ENCODE data around the gene ZBED3.
A peak's percentile ranks its signal among the peaks of the same experiment; 100 is the strongest.
"Not testable (repeated sequence)": the region's sequence is repeated elsewhere in the genome, so short reads cannot be mapped to it uniquely, and the experiment has no call there.

The ZBED3 gene, protein sequence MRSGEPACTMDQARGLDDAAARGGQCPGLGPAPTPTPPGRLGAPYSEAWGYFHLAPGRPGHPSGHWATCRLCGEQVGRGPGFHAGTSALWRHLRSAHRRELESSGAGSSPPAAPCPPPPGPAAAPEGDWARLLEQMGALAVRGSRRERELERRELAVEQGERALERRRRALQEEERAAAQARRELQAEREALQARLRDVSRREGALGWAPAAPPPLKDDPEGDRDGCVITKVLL

DNA sequence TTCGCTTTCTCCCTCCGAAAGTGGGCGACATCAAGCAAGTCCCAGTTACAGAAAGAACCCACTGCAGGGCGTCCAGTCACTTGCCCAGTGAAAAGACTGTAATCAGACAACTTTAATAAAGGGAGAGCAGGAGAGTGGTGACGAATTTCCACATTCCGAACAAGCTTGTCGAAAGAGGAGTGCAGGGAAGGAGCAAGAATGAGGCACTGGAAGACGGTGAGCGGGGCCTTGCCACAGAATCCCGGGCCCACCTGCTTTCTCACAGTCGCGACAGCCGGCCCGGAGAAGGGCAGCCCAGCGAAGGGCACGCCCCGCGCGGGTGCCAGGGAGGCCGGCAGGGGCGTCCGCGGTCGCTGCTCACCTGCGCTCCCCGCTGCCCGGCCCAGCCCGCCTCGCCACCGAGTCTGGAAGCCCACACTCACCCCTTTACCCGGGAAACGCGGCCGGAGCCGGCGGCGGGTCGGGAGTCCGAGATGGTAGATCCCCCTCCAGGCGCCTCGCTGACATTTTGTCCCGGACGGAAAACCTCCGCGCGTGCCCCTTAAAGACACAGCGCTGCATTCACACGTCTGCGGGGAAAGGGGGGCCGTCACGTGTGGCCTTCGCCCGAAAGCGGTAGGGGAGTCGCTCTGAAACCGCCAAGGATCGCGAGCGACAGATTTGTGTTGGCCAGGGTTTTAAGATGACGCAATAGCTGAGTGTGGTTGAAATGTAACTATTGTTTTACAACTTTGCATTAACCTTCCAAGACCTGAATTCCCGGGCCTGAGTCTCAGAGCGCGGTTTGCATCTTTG is at the start of gene ZBED3:
ZBED3 (minus strand) TSS at position 597 of the 795 bp plus-strand sequence. CDS start 9,407 bp downstream, outside the sequence.
- DNase-seq, result peak; percentile 36 to 47

DNA sequence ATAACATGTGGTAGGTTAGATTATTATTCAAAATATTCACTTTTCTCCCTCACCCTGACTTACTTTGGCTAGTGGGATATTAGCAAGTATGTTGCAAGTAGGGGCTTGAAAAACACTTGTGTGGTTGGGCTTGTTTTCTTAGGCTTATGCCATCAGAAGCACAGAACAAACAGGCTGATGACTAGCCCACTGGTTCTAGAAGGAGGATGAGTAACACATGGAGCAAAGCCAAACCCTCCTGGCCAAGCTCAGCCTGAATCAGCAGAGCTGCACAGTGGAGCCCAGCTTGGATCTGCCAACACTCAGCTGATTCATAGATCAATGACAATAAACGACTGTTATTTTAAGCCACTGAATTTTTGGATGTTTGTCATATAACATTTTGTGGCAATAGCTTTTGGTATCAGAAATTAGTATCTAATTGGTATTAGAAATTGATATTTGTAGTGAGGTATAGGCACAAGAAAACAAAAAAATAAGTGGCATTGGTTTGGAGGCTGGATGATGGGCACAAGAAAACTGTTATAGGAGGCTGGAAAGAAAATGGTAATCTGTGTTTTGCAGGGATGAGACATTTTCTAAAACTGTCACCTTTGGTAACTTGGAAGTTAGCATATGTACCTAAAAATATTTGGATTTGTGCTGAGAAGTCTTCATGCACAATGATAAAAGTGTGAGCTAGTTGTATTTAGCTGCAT is 46.1 kb upstream of the ZBED3 start:
- DNase-seq, result no peak

DNA sequence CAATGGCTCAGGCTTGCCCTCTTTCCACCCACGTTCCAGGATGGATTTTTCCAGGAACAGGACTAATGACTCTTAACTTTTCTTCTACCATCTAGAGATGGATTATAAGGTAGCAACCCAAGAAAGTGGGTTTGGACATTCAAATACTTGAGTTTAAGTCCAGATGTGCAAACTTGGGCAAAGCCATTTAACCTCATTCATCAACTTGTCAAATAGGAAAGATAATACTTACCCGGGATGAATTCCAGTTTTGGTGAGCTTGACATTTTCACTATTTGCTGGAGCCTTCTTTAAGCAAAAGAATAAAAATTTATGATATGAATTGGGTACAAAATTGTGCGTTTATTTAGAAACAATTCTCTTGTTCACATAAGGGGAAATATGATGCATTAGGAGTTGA is 44.3 kb upstream of the ZBED3 start:
- no peak for DNase-seq

DNA sequence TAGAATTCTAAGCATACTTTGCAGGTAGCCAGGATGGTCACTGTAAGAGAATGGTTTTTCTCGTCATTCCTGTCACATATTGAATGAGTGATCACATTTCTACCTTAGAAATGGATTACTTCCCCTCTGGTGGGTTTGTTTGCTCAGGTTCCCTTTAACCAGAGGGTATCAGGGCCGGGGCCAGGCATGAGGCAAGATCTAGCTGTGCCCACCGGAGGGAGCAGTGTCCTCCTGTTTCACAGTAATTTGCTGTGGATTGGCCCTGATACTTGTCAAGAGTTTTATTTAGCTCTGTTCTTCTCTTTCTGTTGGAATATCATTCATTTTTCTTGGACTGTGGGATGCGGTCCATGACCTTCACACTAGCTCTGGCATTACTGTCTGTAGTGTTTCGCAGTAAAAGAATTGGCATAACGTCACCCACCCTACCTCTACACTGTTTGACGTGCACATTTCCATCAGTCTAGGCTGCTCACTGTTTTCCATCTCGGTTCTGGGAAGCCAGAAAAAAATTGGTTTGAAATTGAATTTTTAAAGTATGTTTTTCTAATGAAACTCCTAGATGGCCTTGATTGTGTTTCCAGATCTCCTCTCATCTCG is 42.4 kb upstream of the ZBED3 start:
- DNase-seq, result peak; percentile 12 to 18

DNA sequence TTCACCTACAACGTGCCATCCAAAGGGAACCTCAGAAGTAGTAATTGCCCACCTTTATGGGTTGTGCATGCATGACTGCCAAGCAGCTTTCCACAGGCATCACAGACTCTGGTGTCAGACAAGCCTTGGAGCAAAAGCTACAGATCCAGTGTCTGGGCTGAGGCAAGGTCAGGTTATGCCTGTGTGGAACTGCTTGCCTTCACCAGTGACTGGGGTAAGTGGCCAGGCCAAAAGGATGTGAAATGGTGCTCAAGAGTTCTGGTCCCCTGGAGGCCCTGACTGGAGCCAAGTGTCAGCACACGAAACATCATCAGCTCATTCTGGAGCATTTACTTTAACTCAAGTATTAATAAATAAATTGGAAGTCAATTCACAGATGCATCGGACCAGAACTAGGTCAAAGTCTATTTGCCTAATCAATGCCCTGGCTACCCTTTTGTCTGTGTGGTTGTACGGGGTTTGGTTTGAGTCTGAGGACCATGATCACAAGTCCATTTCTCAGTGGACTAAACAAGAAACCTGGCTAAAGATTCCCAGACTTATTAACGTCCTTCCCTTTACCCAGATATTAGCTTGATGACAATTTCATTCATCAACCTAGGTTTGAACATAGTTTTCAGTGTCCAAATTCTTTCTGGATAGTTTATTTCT is 41.5 kb upstream of the ZBED3 start:
- no peak for DNase-seq

DNA sequence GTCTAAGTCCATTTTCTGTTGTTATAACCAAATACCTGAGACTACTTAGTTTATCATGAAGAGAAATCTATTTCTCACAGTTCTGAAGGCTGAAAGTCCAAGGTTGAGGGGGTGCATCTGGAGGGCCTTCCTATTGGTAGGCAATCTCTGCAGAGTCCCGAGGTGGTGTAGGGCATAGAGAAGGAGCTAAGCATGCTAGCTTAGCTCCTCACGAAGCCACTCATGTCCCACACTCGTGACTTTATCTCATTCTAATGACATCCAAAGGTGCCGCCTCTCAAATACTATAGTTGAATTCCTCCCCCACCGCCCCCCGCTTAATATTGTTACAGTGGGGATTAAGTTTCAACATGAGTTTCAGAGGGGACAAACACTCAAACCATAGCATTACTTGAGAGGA is 36.0 kb upstream of the ZBED3 start:
- DNase-seq, result no peak

DNA sequence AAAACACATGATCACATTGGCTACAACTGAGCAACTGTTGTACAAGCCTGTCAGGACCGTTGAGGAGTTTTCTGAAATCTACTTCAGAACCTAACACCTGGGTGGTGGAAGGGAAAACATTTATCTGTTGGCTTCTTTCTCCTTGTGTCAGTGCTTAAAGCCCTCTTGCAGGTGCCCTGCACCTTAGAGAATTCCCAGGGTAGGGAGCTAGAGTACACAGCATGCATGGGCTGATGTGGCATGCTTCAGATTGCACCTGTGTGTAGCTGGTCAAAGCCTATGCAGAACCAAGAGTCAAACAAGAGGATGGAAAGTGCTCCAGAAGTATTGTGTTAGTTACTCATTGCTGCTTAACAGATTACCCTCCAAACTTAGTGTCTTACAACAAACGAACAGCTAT is 33.6 kb upstream of the ZBED3 start:
- no peak for DNase-seq

DNA sequence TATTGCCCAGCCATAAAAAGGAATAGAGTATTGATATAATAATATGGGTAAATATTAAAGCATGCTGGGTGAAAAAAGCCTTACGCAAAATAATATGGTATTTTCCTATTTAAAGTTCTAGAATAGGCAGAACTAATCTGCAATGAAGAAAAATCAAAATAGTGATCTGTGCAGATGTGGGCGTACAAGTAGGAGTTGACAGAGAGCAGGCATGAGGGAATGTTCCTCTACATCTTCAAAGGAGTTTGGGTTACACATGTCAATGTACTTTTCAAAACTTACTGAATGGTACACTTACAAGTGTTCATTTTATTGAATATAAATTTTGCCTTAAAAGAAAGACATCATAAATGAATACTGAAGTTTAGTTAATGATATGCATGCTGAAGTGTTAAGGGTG is 33.0 kb upstream of the ZBED3 start:
- DNase-seq, result no peak

DNA sequence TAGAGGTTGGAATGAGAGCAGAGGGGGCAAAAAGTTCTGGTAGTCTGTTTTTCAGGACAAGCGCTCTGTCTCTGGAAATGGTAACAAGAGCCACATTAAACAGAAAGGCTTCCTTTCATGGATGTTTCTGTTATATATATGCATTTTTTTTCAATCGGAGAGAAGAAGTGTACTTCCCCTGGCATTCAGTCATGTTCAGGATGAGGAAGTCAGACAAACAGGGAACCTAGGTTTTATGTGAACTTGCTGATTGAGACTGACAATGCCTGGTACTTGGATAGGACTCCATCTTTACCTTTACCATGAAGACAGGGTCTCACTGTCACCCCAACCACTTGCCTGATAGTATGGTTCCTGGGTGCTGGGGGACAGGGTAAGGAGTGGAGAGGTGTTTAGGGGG is 30.1 kb upstream of the ZBED3 start:
- no peak for DNase-seq

DNA sequence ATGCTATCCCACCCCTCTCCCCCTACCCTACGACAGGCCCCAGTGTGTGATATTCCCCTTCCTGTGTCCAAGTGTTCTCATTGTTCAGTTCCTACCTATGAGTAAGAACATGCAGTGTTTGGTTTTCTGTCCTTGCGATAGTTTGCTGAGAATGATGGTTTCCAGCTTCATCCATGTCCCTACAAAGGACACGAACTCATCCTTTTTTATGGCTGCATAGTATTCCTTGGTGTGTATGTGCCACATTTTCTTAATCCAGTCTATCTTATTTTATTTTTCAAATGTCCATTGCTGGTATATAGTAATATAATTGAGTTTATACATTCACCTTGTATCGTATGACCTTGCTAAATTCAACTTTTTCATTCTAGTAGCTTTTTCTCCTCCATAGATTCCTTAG is 19.9 kb upstream of the ZBED3 start:
- not testable (repeated sequence) for DNase-seq

DNA sequence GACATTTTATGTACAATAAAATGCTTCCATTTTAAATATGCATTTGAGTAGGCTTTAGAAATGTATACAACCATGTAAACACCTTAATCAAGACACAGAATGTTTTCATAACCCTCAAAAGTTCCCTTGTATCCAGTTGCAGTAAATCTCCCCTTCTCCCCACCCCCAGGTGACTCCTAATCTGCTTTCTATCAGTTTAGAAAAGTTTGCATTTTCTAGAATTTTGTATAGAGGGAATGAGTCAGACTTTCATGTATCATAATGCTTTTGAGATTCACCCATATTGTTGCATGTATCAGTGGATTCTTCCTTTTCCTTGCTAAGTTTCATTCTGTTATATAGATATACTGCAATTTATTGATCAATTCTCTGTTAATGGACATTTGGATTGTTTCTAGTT is 17.7 kb upstream of the ZBED3 start:
- no peak for DNase-seq

DNA sequence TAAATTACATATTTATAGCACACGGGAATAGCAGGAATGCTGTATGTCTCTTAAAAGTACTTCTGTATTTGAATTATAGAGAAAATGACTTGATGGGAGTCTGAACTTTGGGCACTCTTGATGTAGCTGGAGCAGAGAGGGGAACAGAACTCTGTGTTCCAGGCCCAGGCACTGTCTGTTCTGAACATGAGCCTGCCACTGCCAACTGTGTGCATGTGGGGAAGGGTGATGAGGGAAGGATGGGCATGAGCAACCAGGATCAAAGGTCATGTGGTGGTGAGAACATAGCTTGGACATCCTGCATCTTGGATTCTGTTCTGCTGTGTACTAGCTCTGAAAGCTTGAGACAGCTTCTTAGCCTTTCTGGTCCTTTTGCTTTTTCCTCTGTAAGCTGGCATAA is 16.4 kb upstream of the ZBED3 start:
- no peak for DNase-seq

DNA sequence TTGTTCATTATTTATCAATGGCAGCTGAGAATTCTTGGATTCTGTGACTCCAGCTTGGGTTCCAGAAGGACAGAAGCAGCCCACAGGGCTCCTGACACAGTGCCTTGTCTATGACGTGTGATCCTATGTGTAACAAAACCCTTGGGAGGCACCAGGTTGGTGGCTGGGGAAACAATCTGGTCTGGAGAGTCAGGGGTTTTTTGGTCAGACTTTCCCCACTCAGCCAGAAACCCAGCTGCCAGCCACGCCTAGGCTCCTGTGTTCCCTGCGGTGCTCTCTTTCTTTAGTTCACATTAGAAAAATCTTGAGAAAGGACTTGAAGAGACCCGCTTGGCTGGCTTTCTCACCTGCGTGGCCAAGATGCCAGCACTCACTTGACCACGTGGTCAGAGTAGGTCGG is 15.5 kb upstream of the ZBED3 start:
- DNase-seq, result no peak

DNA sequence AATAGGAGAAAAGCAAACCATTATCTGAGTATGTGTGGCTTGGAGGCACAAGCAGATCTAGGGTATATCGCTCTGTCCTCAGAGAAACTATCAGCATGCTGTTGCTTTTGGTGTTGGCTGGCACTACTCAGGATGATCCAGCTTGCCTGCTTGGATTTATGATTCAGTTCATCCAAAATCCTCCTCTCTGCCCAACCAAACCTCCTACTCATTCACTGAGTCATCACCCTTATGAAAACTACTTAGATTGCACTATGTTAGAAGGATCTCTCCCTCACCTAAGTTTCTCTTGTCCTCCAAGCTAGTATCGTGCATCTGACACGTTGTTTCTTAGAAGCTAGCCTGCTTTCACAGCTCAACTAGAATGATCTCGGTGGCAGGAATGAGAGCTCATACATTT is 14.2 kb upstream of the ZBED3 start:
- no peak for DNase-seq

DNA sequence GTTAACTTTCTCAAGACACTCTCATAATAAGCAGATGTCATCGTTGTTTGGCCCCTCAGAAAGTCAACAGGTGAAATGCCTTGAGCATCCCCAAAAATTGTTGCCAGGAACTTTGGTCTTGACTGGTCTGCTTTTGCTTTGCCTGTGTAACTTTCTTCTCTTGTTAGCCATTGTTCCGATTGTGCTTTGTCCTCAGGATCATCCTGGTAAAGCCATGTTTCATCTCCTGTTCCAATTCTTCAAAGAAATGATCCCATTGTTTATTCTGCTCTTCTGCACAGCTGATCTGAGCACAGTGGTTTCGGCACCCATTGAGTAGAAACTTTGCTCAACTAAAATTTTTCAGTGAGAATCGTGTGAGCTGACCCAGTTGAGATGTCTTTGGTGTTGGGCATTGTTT is 8.1 kb upstream of the ZBED3 start:
- no peak for DNase-seq

DNA sequence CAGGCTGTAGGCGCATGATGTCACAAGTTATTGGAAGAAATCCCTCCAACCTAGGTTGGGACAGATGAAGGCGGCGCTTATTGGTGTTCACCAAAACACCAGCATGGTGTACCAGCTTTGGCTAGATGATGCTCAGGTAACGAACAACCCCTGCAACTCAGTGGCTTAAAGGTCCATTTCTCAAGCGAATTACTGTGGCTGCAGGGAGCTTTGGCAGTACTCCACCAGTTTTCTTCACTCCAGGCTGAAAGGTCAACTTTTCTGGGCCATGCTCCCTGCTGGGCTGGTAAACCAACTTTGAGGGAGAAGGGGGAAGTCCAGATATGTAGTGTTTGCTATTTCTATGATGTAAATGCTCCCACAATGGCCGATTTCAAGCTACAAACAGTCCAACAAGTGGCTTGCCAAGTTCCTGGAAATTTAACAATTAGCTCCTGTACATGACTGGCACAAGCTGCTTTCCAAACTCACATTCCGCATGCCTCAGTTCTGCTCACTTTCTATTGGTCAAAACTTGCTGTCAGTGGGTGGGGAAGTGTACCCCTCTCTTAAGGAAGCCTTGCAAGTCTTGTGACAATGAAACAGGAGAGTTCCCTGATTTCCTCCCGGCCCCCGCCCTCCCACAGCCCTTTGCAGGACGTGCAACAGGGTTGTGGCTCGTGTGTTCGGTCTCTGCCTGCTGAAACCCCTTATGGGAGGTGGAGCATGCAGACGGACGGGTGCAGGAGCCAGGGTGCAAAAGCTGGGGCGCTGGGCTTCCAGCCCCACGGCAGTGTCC is 588 bp upstream of the ZBED3 start:
- DNase-seq, result no peak

DNA sequence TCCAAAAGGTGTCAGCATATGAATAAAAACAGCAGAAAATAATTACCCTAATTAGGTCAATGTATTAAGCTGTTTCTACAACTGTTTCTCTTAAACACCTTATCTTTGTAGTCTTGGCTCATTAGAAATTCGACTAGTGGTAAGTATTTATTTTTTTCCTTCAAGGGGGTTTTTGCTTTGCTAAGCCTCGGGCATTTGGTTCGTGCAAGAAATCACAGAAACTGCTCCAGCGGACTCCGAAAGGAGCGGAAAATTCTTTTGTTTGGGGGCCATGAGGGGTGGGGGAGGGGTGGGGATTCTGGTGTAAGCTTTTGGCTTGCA is 757 bp downstream of the ZBED3 start:
- no peak for DNase-seq

DNA sequence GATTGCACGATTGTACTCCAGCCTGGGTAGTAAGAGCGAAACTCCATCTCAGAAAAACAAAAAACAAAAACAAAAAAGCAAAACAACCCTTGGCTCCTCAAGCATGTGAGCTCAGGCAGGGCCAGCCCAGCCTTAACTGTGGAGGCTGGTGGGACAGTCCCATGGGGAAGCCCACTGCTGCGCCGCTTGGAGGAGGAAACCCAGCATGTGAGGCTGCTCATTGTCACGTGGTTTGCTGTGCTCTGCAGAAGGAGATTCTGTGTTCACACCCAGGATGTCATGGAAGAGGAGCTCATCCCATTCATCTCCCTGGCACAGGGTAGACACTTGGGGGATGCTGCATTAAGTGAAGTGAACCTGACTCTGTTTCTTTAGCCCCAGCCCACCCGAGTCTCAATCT is 4.0 kb downstream of the ZBED3 start:
- no peak for DNase-seq

DNA sequence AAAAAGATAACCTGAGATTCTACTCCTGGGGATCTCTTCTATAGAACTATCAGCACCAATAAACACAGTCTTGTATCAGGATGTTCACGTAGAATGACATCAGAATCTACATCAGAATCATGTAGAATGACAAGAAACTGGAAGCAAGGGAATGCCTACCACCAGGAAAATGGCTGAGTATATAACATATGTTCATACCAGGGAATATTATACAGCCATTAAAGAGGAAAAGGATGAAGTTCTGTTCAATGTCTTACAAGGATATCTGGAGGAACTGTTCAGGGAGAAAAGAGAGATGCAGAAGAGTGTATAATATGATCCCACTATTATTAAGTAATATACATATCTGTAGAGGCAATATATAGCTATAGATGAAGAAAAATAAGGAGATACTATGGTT is 4.8 kb downstream of the ZBED3 start:
- DNase-seq, result no peak

DNA sequence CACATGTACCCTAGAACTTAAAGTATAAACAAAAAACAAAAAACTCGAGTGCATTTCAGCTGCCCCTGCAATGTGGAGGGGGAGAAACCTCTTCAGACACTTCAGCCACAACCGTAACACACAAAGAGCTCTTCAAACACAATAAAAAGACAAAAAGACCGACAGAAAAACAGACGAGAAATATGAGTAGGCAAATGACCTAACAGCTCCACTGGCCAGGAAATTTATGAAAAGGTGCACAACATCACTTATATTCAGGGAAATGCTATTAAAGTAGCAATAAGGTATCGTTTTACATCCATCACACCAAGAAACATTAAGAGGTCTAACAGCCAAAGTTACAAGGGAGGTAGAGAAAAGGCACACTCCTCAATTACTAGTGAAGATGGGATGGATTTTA is 6.2 kb downstream of the ZBED3 start:
- DNase-seq, result no peak

DNA sequence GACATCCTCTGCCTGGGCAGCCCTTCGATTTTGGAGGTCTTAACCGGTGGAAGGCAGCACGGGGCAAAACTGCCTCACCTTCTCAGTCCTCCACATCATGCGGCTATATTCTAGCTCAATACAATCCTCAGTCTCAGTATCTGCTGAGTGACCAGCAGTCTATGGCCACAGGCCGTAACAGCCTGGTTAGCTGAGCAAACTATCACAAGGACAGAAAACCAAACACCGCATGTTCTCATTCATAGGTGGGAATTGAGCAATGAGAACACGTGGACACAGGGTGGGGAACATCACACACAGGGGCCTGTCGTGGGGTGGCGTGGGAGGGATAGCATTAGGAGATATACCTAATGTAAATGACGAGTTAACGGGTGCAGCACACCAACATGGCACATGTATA is 6.6 kb downstream of the ZBED3 start:
- DNase-seq, result not testable (repeated sequence)

DNA sequence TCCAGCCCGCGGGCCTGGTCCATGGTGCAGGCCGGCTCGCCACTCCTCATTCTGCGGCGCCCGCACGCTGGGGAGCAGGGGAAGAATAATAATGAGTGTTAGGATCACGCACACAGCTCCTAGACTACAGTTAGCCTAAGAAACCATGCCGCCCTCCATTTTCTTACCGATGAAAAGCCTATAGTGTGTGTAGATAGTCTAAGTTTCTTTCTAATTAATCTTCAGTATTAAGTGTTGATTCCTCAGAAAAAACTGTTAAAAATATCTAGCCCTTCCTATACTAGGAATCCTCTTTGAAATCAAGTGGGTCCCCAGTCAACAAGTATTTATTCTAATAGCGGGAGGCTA is 9.3 kb downstream of the ZBED3 start:
- no peak for DNase-seq

Measured in activated CD4-positive, alpha-beta T cell treated with anti-CD3 and anti-CD28 coated beads, Interleukin-2, amount 50 U/mL, for 48 hours (primary cell).